Pancreas (tissue), 10 donors: Measurements from ENCODE around the gene NSMF. TPM values are rescaled to one million over a fixed set of nuclear protein-coding genes. Genes with fewer than 3 reads are reported as not detected.

ENCODE experiments used
- ATAC-seq, 4 donors: fragments of 200-7000 bp; cut with Tn5 transposase; one replicate each; pipeline versions ENCODE4 v1.8.0 to v1.9.1; 2020; ENCODE audit warnings: mild to moderate bottlenecking in 4 of 4, moderate library complexity in 4 of 4
- DNase-seq, 6 donors: peaks; one replicate each; pipeline ENCODE4 v3.0.0-alpha.2; 2020
- FAIRE-seq: peaks from 2 replicates; lab custom pipeline; 2012; peaks lifted over from hg19 to GRCh38; lab: Jason Lieb, UNC
- H3K27ac ChIP-seq, 4 donors: fragments of 200-600 bp; sonication (generic); 1 replicate in 3 of 4; 2 replicates in 1 of 4; pipeline versions ENCODE4 v1.5.0 to v1.8.0; 2020
- H3K27me3 ChIP-seq, 4 donors: fragments of 200-600 bp; one replicate each; pipeline ENCODE4 v1.8.0; 2021
- H3K36me3 ChIP-seq, 3 donors: fragments of 200-600 bp; sonication (generic) in 1 of 3; one replicate each; pipeline versions ENCODE4 v1.5.0 to v1.8.0; 2020 to 2021
- H3K4me1 ChIP-seq, 3 donors: fragments of 200-600 bp; one replicate each; pipeline ENCODE4 v1.8.0; 2021
- H3K4me3 ChIP-seq, 4 donors: fragments of 200-600 bp; sonication (generic) in 2 of 4; one replicate each; pipeline versions ENCODE4 v1.5.0 to v1.8.0; 2020 to 2021
- H3K9me3 ChIP-seq, 4 donors: fragments of 200-600 bp; one replicate each; pipeline ENCODE4 v1.8.0; 2021
- WGBS, 2 donors: extraction: QIAGEN DNeasy Blood & Tissue Kit; methylation state at CpG; one replicate each; pipeline ENCODE4 v1.1.7; 2013; 5-methylcytosine and 5-hydroxymethylcytosine counted together
- intact Hi-C, 3 donors: fragments of 100-400 bp; cut with DNase I; formaldehyde crosslinking; loops; one replicate each; pipeline versions ENCODE4 v1.11.1 to v1.14.2; 2022
- polyA plus RNA-seq, 2 donors: library from polyadenylated mRNA; stranded (reverse); fragments of 200-250 nt; gene quantifications; one replicate each; pipeline ENCODE4 v1.2.3, GENCODE V29; 2013
- total RNA-seq, 6 donors: library from RNA; stranded (reverse); fragmentation: NEBNext Ultra II Directional in 4 of 6; extraction: Animal tissue kit (Norgen Biotek cat#: 25700) in 4 of 6; gene quantifications; one replicate each; pipeline versions ENCODE4 v1.2.1 to v1.2.4, GENCODE V29; 2021 to 2023
- TF ChIP-seq, protein P1 (sequence below), 4 donors: fragments of 200-600 bp; sonication (generic) in 3 of 4; IDR thresholded peaks; one replicate each; pipeline versions ENCODE4 v1.5.0 to v1.8.0; 2021; ENCODE audit warnings: antibody characterized with exemption in 4 of 4
- donor health status: healthy with polysubstance abuse.
- donor health status: DM: no; HTN: no; CAD: no; lungs with moderate emphysema.
- donor health status: DM: no; HTN: no; CAD: no.
- donor health status: control.
- donor health status: control.
- donor health status: Bipolar disorder and iron deficiency.
- donor health status: DM: yes; HTN: yes; CAD: no.
- donor health status: DM: no; HTN: no; CAD: no.
- donor health status: DM: no; HTN: no; CAD: no.
- donor health status: DM: yes; HTN: yes; CAD: no.

Gene NSMF
- total and polyA plus RNA-seq, 8 donors = 22.0 to 81.0 (median 30.0) TPM

- FAIRE-seq = no peak
- peaks cover 0 to 5% (median 0%) of the 10 kb centered on the region in 3 donors for H3K36me3 ChIP-seq
- H3K27me3 ChIP-seq = no peaks in the 10 kb centered on the region
- no peaks in the 10 kb centered on the region for H3K9me3 ChIP-seq
- peak in 1 of 6 donors; percentile 72 for DNase-seq
- ATAC-seq = no peak
- intact Hi-C loops = no loop called here
- no peak overlapping the region for H3K27ac ChIP-seq
- no peak overlapping the region for H3K4me3 ChIP-seq
- WGBS, 2 donors = 91 to 92% methylated on average over 14 to 16 of the region's 16 CpGs
- TF ChIP-seq, protein P1, sequence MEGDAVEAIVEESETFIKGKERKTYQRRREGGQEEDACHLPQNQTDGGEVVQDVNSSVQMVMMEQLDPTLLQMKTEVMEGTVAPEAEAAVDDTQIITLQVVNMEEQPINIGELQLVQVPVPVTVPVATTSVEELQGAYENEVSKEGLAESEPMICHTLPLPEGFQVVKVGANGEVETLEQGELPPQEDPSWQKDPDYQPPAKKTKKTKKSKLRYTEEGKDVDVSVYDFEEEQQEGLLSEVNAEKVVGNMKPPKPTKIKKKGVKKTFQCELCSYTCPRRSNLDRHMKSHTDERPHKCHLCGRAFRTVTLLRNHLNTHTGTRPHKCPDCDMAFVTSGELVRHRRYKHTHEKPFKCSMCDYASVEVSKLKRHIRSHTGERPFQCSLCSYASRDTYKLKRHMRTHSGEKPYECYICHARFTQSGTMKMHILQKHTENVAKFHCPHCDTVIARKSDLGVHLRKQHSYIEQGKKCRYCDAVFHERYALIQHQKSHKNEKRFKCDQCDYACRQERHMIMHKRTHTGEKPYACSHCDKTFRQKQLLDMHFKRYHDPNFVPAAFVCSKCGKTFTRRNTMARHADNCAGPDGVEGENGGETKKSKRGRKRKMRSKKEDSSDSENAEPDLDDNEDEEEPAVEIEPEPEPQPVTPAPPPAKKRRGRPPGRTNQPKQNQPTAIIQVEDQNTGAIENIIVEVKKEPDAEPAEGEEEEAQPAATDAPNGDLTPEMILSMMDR (IDR thresholded peaks at IDR 0.05) = no peak
- no peaks in the 10 kb centered on the region for H3K4me1 ChIP-seq
Observed at GRCh38 chr9:137499416-137499815, 40.3 kb upstream of the NSMF start.

GRCh38 chr9:137498720-137499150 is 39.6 kb upstream of the NSMF start:
- Histone ChIP-seq H3K27ac (no peak overlapping the region), H3K4me3 (no peak overlapping the region), H3K27me3 (no peaks in the 10 kb centered on the region), H3K36me3 (peaks cover 0 to 5% (median 0%) of the 10 kb centered on the region in 3 donors), H3K9me3 (no peaks in the 10 kb centered on the region), H3K4me1 (no peaks in the 10 kb centered on the region)
- ATAC-seq (no peak), FAIRE-seq (no peak), DNase-seq (peak in 1 of 6 donors; percentile 32)
- TF ChIP-seq, protein P1 (IDR thresholded peaks at IDR 0.05) = no peak
- intact Hi-C loops = no loop called here
- WGBS, 2 donors = 92 to 94% methylated on average over 16 of the region's 16 CpGs

DNA sequence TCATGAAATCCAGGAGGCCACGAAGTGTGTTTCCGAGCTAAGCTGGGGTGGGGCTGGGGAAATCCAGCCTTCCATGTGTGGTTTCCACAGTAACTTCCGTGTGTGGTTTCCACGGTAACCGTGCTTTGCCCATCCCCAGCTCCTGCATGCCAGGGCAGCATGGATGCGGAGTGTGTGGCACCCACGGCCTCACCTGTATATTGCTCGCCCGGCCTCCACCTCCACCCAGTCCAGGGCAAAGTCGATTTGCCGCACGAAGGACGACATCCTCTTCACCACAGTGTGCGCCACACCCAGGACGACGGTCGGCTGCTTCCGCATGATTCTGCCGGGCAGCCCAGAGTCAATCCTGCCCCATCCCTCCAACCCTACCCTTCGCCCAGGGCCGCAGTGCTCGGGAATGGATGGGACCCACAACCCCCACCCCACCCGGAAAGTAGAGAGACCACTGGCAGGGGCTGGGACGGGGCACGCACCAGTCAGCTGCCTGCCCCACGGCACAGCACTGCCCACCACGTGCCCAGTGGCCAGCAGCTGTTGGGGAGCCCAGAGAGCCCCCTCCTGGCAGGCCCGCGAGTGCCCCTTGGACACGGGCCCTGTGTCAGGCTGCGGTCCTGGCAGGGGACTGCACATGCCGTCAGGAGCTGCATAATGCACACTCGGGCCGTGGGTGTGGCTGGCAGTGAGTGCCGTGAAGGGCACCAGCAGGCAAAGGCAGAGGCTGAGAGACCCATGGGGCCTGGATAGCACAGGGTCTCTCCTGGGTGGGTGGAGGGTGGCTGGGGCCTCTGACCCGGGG is 39.0 kb upstream of the NSMF start:
- TF ChIP-seq, protein P1 (IDR thresholded peaks at IDR 0.05) = no peak
- no peak for ATAC-seq
- no peak for FAIRE-seq
- Histone ChIP-seq H3K4me3 (no peak overlapping the region), H3K9me3 (no peaks in the 10 kb centered on the region), H3K4me1 (no peaks in the 10 kb centered on the region), H3K27me3 (no peaks in the 10 kb centered on the region), H3K36me3 (peaks cover 0 to 5% (median 0%) of the 10 kb centered on the region in 3 donors), H3K27ac (no peak overlapping the region)
- DNase-seq = peak in 1 of 6 donors; percentile 47
- 89 to 93% methylated on average over 36 of the region's 36 CpGs for WGBS, 2 donors
- intact Hi-C loops = no loop called here

DNA sequence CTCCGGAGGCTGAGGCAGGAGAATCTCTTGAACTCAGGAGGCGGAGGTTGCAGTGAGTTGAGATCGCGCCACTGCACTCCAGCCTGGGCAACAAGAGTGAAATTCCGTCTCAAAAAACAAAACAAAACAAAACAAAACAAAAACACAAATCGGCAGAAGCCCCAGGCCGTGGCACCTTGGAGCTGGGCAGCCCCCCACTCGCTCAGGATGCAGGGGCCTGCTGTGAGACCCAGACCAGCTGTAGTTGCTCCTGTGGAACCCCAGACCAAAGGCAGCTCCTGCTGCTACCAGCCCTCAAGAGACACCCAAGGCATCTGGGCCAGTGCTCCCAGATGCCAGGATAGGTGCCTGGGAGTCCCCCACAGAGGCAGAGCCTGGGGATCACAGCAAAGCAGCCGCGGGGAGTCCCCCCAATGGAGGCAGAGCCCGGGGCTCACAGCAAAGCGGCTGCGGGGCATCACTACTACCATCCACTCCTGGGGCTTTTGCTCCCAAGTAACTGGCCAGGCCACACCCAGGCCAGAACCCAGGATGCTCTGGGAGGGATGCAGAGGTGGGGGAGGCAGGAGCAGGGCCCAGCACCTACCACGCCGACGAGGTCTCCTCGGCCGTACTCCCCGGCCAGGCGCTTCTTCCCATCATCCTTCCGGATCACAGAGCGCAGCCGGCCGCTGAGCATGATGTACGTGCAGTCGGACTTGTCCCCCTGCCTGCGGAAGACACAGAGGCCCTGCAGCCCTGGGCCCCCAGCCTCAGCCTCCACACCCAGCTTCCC is 37.7 kb upstream of the NSMF start:
- intact Hi-C loops = no loop called here
- H3K4me3 ChIP-seq = no peak overlapping the region
- TF ChIP-seq, protein P1 (IDR thresholded peaks at IDR 0.05) = no peak
- no peaks in the 10 kb centered on the region for H3K9me3 ChIP-seq
- no peaks in the 10 kb centered on the region for H3K4me1 ChIP-seq
- FAIRE-seq = no peak
- DNase-seq = peak in 3 of 6 donors; percentile 14 to 66 (median 26)
- no peak for ATAC-seq
- H3K27ac ChIP-seq = no peak overlapping the region
- peaks cover 0 to 5% (median 0%) of the 10 kb centered on the region in 3 donors for H3K36me3 ChIP-seq
- no peaks in the 10 kb centered on the region for H3K27me3 ChIP-seq
- WGBS, 2 donors = 96 to 98% methylated on average over 27 of the region's 27 CpGs
